AG09309 (cell line): ENCODE results near the gene LOXL1.

Experiments
- DNase-seq: peaks from one replicate; pipeline ENCODE4 v3.0.0-alpha.2; 2010; ENCODE audit warnings: low read depth
- H3K4me3 ChIP-seq: 2 replicates; pipeline ENCODE4 v1.5.1; 2011; ENCODE audit warnings: mild to moderate bottlenecking, low read depth, low read length, moderate library complexity; ENCODE audit not compliant: control insufficient read depth
- CTCF ChIP-seq: IDR thresholded peaks from 2 replicates; pipeline ENCODE4 v1.5.1; 2011; ENCODE audit warnings: mild to moderate bottlenecking, low read depth, low read length, inconsistent platforms; ENCODE audit not compliant: insufficient read depth, control insufficient read depth; ENCODE audit errors: missing control alignments

LOXL1 gene

GRCh38 chr15:73989001-73989798, 62.9 kb downstream of the LOXL1 start:
- no peak for DNase-seq
- no peak for TF ChIP-seq CTCF
- no peak overlapping the region for H3K4me3 ChIP-seq

DNA sequence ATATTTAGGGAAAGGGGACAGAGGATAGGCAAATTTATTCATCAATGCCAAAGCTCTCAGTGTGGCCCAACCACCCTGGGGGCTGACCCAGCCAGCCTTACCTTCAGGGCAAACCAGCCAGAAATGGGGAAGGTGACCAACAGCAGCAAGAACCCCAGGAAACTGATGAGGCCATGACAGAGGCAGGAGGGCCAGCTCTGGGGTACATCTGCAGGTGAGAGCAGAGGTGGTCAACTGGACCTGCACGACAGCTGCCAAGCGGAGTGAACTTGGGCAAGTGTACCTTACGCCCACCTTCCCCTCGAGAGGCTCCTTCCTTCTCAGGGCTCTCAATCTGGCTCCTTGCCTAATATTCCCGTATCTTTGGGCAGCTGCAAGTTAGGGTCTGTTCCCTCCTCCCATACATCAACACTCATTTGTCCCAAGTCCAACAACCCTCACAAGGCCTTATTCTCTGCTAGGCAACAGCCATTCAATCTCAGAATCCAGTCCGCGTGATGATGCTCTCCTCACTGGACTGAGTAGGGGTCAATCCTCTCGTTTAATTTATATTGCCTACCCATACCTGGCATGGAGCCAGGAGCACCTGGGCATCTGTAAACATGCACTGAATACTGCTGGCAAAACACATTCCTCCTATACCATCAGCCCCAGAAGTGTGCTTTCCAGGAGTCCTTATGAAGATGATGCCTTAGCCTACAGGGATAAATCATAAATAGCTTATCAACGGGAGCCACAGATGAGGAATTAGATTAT, 64.2 kb downstream of the LOXL1 start:
- H3K4me3 ChIP-seq: no peak overlapping the region
- no peak for TF ChIP-seq CTCF
- no peak for DNase-seq

GRCh38 chr15:73991260-73991659, 65.0 kb downstream of the LOXL1 start:
- no peak for DNase-seq
- H3K4me3 ChIP-seq: peak overlapping the region; percentile 65

GRCh38 chr15:73991726-73992593, 65.7 kb downstream of the LOXL1 start, which contains the start of gene STOML1:
STOML1 (minus strand) TSS chr15:73992295; CDS start chr15:73992223, 72 bp downstream.
- peak; percentile 72 for TF ChIP-seq CTCF
- peak; percentile 71 for DNase-seq
- peak within 1 kb of the TSS; percentile 65 for H3K4me3 ChIP-seq

More at GRCh38 chr15:73991260-73991659, 65.0 kb downstream of the LOXL1 start:
- TF ChIP-seq CTCF: no peak

DNA sequence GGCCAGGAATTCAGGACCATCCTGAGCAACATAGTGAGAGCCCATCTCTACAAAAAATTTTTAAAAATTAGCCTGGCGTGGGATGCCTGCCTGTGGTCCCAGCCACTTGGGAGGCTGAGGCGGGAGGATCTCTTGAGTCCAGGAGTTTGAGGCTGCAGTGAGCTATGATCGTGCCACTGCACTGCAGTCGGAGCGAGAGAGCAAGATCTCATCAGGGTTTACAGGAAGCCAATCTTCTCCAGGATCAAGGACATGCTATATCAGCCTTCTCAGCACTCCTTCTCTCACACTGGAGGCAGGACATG, 66.3 kb downstream of the LOXL1 start:
- TF ChIP-seq CTCF: no peak
- DNase-seq: no peak
- no peak overlapping the region for H3K4me3 ChIP-seq
